Dermis microvascular lymphatic vessel endothelial cell (primary cell): ENCODE results near the gene TMPRSS5. TPM values are rescaled to one million over a fixed set of nuclear protein-coding genes. Genes with fewer than 3 reads are reported as not detected.

Source experiments
- total RNA-seq: library from RNA; depleted of rRNA; stranded (reverse); fragments of >200 nt; gene quantifications from 2 replicates; pipeline ENCODE4 v1.2.1, GENCODE V29; 2014

Gene TMPRSS5
- total RNA-seq, 1 donor from 2014 or later = 0.13 TPM

Other genes with a start within 250 kb of the TMPRSS5 start
- gene DRD2, start 230.9 kb downstream of the TMPRSS5 start, total RNA-seq = not detected in 2 replicates
- 15.0 and 18.1 TPM in 2 replicates for gene ZW10, start 67.4 kb upstream of the TMPRSS5 start, total RNA-seq
- gene CLDN25, start 73.5 kb upstream of the TMPRSS5 start, total RNA-seq = not detected in 2 replicates
- gene USP28, start 169.3 kb upstream of the TMPRSS5 start, total RNA-seq = 24.9 and 32.9 TPM in 2 replicates
- not detected in 2 replicates for gene HTR3B, start 198.5 kb upstream of the TMPRSS5 start, total RNA-seq